ENCODE data around the gene C4A. TPM values are rescaled to one million over a fixed set of nuclear protein-coding genes. Genes with fewer than 3 reads are reported as not detected.

C4A gene
- polyA plus RNA-seq, 1 donor (not counting 4 experiments of a cell fraction or from before 2014, with no cell fraction given): 1.2 TPM

GRCh38 chr6:31948753-31949413 lies 33.0 kb upstream of the C4A start:
- no peak for TF ChIP-seq CTCF (optimal IDR thresholded peaks at IDR 0.05 in 1 of 3, IDR thresholded peaks at IDR 0.05 in 1 of 3, conservative IDR thresholded peaks at IDR 0.05 in 1 of 3; ENCODE audit: extremely low read depth in 1 of 3, insufficient read depth in 2 of 3, low read length in 3 of 3)
- TF ChIP-seq EZH2 (IDR thresholded peaks at IDR 0.05; ENCODE audit: low read length): no peak
- Histone ChIP-seq H3K4me2 (ENCODE audit: control insufficient read depth, extremely low read depth, insufficient read depth, low read depth, low read length) (no peak overlapping the region), H3K27ac (ENCODE audit: control insufficient read depth, insufficient read depth, low read length) (no peak overlapping the region), H4K20me1 (ENCODE audit: control insufficient read depth, extremely low read depth, insufficient read depth, low read length) (no peaks in the 10 kb centered on the region), H3K9me1 (ENCODE audit: control insufficient read depth, extremely low read depth, insufficient read depth, low read length) (no peaks in the 10 kb centered on the region), H2AFZ (ENCODE audit: control insufficient read depth, low read length) (no peak overlapping the region), H3K79me2 (ENCODE audit: control insufficient read depth, insufficient read depth, low read length) (no peaks in the 10 kb centered on the region), H3K9ac (ENCODE audit: control insufficient read depth, extremely low read depth, insufficient read depth, low read length) (no peak overlapping the region), H3K4me3 (ENCODE audit: control insufficient read depth in 2 of 3, extremely low read depth in 1 of 3, insufficient read depth in 2 of 3, low read depth in 1 of 3, low read length in 3 of 3) (no peak overlapping the region), H3K27me3 (ENCODE audit: control insufficient read depth, extremely low read depth, insufficient read depth, low read length) (no peaks in the 10 kb centered on the region), H3K9me3 (ENCODE audit: control insufficient read depth, low read depth, low read length) (no peaks in the 10 kb centered on the region), H3K4me1 (ENCODE audit: control insufficient read depth, extremely low read depth, insufficient read depth, low read length) (peaks cover 21% of the 10 kb centered on the region), H3K36me3 (ENCODE audit: control insufficient read depth in 2 of 2, extremely low read depth in 1 of 2, insufficient read depth in 2 of 2, low read length in 2 of 2) (peaks cover 18 to 23% of the 10 kb centered on the region in 2 experiments)
- FAIRE-seq (no peak), DNase-seq (ENCODE audit: low read depth, low spot score) (no peak)
- dilution Hi-C loops (cut with MboI; ENCODE audit: extremely low pct_ligation_motif_present, low sequenced_read_pairs): no loop called here

GRCh38 chr6:31949926-31950548 lies 31.8 kb upstream of the C4A start:
- Histone ChIP-seq H3K4me3 (ENCODE audit: control insufficient read depth in 2 of 3, extremely low read depth in 1 of 3, insufficient read depth in 2 of 3, low read depth in 1 of 3, low read length in 3 of 3) (no peak overlapping the region), H3K27ac (ENCODE audit: control insufficient read depth, insufficient read depth, low read length) (no peak overlapping the region), H2AFZ (ENCODE audit: control insufficient read depth, low read length) (no peak overlapping the region), H3K4me2 (ENCODE audit: control insufficient read depth, extremely low read depth, insufficient read depth, low read depth, low read length) (no peak overlapping the region), H3K4me1 (ENCODE audit: control insufficient read depth, extremely low read depth, insufficient read depth, low read length) (peaks cover 18% of the 10 kb centered on the region), H3K27me3 (ENCODE audit: control insufficient read depth, extremely low read depth, insufficient read depth, low read length) (no peaks in the 10 kb centered on the region), H3K9me1 (ENCODE audit: control insufficient read depth, extremely low read depth, insufficient read depth, low read length) (no peaks in the 10 kb centered on the region), H3K9me3 (ENCODE audit: control insufficient read depth, low read depth, low read length) (no peaks in the 10 kb centered on the region), H3K36me3 (ENCODE audit: control insufficient read depth in 2 of 2, extremely low read depth in 1 of 2, insufficient read depth in 2 of 2, low read length in 2 of 2) (peaks cover 22 to 35% of the 10 kb centered on the region in 2 experiments), H3K79me2 (ENCODE audit: control insufficient read depth, insufficient read depth, low read length) (no peaks in the 10 kb centered on the region), H3K9ac (ENCODE audit: control insufficient read depth, extremely low read depth, insufficient read depth, low read length) (no peak overlapping the region), H4K20me1 (ENCODE audit: control insufficient read depth, extremely low read depth, insufficient read depth, low read length) (no peaks in the 10 kb centered on the region)
- TF ChIP-seq CTCF (optimal IDR thresholded peaks at IDR 0.05 in 1 of 3, IDR thresholded peaks at IDR 0.05 in 1 of 3, conservative IDR thresholded peaks at IDR 0.05 in 1 of 3; ENCODE audit: extremely low read depth in 1 of 3, insufficient read depth in 2 of 3, low read length in 3 of 3): no peak
- FAIRE-seq (no peak), DNase-seq (ENCODE audit: low read depth, low spot score) (no peak)
- dilution Hi-C loops (cut with MboI; ENCODE audit: extremely low pct_ligation_motif_present, low sequenced_read_pairs): no loop called here
